GM12873 (cell line): ENCODE results near the gene NEK6.

Source experiments
- TF ChIP-seq, protein P1 (sequence below): IDR thresholded peaks from 2 replicates; pipeline ENCODE4 v1.5.1; 2012; ENCODE audit warnings: low read depth, mild to moderate bottlenecking, moderate library complexity, low read length, control low read depth; ENCODE audit not compliant: insufficient read depth; ENCODE audit errors: missing control alignments

The NEK6 gene

DNA sequence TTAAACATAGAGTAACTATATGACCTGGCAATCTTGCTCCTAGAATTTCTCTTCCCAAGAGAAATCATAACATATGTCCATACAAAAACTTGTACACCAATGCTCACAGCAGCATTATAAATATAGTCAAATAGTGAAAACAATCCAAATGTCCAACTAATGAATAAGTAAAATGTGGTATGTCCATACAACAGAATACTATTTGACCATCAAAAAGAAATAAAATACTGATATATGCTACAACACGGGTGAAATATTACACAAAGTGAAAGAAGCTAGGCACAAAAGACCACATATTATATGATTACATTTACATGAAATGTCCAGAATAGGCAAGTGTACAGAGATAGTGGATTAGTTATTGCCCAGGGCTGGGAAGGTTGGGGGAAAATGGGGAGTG is 116.1 kb downstream of the NEK6 start:
- TF ChIP-seq, protein P1, sequence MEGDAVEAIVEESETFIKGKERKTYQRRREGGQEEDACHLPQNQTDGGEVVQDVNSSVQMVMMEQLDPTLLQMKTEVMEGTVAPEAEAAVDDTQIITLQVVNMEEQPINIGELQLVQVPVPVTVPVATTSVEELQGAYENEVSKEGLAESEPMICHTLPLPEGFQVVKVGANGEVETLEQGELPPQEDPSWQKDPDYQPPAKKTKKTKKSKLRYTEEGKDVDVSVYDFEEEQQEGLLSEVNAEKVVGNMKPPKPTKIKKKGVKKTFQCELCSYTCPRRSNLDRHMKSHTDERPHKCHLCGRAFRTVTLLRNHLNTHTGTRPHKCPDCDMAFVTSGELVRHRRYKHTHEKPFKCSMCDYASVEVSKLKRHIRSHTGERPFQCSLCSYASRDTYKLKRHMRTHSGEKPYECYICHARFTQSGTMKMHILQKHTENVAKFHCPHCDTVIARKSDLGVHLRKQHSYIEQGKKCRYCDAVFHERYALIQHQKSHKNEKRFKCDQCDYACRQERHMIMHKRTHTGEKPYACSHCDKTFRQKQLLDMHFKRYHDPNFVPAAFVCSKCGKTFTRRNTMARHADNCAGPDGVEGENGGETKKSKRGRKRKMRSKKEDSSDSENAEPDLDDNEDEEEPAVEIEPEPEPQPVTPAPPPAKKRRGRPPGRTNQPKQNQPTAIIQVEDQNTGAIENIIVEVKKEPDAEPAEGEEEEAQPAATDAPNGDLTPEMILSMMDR = no peak

- TF ChIP-seq, protein P1 = no peak
These were observed 118.0 kb downstream of the NEK6 start for GRCh38 chr9:124375726-124376125.

GRCh38 chr9:124376329-124376728 is 118.6 kb downstream of the NEK6 start:
- TF ChIP-seq, protein P1 = no peak

DNA sequence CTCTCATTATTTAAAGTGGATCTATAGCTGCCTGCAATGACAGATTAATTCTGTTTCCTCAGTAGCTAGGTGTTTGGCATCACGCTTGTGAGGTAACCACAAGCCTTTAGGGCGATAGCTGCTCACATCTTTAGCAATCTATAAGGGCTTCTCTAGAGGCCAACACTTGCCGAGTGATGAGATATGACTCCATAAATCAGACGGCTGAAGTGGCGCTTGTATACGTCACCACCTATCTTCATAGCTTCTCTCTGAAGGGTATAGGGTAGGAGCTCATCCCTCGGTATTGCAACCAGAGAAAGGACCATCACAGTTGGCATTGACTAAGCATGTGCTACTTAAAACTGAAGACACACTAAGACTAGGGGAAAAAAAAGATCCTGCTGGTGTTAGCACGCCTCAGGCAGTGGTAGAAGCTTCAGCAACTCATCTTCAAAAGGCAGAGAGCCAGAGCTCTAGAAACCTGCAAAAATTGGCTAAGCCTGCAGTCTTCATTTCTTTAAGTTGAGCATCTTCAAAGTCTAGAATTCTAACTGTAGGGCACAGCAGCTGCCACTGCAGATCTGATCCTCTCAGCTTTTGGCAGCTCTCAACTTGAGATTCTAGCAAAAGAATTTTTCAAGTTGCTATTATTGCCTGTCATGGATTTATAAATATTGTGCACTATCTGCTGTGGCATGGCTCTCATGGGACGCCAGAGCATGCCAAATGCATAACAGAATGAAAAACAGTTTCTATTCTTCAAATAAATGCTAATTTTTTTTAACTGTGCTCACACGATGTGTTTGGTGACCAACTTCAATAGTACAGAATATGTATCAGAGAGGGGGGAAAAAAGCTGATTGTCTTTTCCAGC is 120.0 kb downstream of the NEK6 start:
- TF ChIP-seq, protein P1 = no peak

DNA sequence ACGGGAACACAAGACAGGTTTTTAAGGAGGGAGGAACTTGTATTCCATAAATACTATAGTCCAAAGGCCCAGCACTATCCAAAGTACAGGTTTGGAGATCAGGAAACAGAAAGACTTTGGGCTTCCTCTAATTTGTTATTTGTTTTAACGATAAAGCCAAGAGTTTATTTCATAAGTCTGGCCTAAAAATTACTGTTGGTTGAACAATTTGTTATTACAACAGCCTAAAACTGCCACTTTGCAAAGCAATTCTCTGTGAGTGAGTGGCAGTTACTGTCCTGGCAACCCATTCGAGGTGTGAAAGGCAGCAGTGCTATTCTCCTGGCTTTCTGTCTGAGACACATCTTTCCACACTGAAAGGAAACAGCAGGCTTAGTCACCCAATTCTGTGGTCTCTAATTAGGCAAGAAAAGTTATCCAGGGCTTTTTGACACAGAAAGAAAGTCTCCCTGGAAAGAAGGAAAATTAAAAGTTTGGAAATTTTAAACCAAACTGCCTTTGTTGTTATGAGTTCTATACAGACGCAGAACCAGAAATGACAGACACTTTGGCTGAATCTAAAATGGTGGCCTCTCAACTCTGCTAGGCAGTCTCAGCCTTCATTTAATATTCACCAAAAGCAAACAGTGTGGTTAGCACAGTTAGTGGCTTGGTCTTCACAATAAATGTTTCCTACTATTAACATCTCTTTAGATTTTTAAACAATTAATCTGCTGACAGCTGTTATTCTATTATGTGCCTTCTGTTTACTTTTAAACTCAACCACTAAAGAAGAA is 123.6 kb downstream of the NEK6 start:
- TF ChIP-seq, protein P1 = no peak

DNA sequence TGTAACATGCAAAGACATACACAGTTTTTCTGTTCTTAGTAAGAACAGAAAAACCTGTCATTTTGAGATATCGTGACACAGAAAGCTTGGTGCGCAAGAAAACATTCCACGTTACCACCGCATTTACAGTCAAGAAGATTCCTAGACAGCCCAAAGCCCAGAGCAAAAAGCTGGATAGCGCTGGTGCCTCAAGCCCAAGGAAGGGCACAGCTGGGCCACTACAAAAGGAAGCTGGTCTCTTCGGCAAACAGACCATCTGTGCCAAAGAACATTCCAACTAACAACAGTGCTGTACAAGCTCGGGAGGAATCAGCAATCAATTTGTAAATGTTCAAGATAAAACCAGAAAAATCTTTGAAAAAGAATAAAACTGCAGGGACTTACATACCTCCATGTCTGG is 126.5 kb downstream of the NEK6 start:
- TF ChIP-seq, protein P1 = no peak

GRCh38 chr9:124384846-124385245 is 127.1 kb downstream of the NEK6 start:
- TF ChIP-seq, protein P1 = no peak
